SH-SY5Y (cell line): ENCODE results near the gene RPGRIP1.

Source experiments
- GATA2 ChIP-seq: IDR thresholded peaks from 2 replicates; pipeline ENCODE4 v1.6.1; 2011; ENCODE audit warnings: mild to moderate bottlenecking, low read depth, low read length
- GATA3 ChIP-seq: IDR thresholded peaks from 2 replicates; pipeline ENCODE4 v1.6.1; 2011; ENCODE audit warnings: low read depth, mild to moderate bottlenecking, low read length, moderate library complexity

Gene RPGRIP1

DNA sequence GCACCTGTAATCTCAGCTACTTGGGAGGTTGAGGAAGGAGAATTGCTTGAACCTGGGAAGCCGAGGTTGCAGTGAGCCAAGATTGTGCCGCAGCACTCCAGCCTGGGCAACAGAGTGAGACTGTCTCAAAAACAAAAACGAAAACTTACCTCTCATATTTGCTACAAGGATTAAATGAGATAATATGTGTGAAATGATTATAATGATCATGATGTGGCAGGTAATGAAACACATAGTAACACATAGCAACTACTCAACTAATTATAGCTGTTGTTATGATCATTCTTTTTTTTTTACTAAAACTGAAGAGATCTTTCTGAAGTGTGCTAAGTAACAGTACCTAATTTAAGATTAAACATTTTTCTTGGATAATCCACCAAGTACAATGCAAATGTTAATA lies 30.1 kb downstream of the RPGRIP1 start:
- TF ChIP-seq GATA2 (no peak), GATA3 (no peak)

- TF ChIP-seq GATA2 (no peak), GATA3 (no peak)
Observed at GRCh38 chr14:21311614-21312013, 31.7 kb downstream of the RPGRIP1 start.

- TF ChIP-seq GATA3: no peak
- TF ChIP-seq GATA2: no peak
Observed at GRCh38 chr14:21313512-21313911, 33.6 kb downstream of the RPGRIP1 start.

DNA sequence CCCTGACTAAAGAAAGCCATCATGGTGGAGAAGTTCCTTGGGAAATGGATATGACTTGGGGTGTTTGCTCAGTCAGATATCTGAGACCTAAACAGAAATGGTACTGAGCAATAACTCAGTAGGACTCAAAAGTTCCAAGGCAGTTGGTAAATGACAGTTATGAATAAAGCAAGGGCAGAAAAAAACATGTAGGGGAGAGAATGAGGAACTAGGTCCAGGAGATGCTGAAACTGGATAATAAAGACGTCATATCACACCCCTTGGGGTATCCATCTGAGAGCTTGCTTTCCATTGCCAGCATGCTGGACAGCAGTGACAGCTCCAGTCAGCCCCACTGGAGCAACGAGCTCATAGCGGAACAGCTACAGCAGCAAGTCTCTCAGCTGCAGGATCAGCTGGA lies 37.5 kb downstream of the RPGRIP1 start:
- no peak for TF ChIP-seq GATA3
- TF ChIP-seq GATA2: no peak

- TF ChIP-seq GATA2: no peak
- TF ChIP-seq GATA3: no peak
Observed at GRCh38 chr14:21320913-21321312, 41.0 kb downstream of the RPGRIP1 start.

DNA sequence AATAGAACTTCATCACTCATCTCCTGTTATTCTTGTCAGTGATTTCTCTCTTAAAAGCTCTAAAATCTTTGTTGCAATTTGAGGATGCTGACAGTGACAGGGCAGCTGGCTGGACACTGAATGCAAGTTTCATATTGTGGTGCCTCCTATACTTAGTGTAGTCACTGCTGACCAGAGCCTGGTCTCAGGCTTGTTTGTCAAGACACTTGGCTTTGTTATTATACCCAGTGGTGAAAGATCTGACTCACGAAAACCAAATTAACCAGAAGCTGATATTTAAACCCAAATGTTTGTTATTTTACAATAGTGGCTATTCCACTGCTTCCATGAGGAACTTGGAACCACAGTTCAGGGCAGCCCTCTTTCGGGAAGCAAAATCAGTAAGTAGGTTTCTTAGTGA lies 42.8 kb downstream of the RPGRIP1 start:
- TF ChIP-seq GATA2: no peak
- no peak for TF ChIP-seq GATA3

- no peak for TF ChIP-seq GATA2
- no peak for TF ChIP-seq GATA3
Observed at GRCh38 chr14:21326972-21327371, 47.1 kb downstream of the RPGRIP1 start.
